ENCODE measurements around the gene MYOM3.
A peak's percentile ranks its signal among the peaks of the same experiment; 100 is the strongest.

DNA sequence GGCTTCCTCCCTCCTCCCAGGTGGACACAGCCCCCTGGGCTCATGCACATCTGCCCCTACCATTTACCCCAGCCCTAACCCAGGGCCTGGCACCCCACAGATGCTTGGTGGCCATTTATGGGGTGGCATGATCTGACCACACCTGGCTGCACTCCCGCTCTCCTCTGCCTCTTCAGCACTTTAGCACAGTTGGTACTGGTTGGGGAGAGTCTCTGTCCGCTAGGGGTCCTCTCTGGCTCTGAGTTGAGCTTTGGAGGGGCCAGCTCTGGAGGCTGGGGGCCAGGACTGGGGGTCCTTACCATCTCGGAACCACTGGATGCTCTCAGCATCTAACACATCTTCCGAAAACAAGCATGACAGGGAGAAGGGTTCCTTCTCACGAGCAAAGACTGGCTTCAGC lies 17.4 kb downstream of the MYOM3 start:
- TF ChIP-seq CTCF (IDR thresholded peaks at IDR 0.05; ENCODE audit: low read depth, low read length, poor library complexity, severe bottlenecking) (peak; percentile 34), EZH2phosphoT487 (IDR thresholded peaks at IDR 0.05; ENCODE audit: borderline replicate concordance, low read length) (no peak)

All from DOHH2 (cell line).